ENCODE data around the gene NEMP2.
A peak's percentile ranks its signal among the peaks of the same experiment; 100 is the strongest.

NEMP2 gene

GRCh38 chr2:190578158-190579057, 43.9 kb upstream of the NEMP2 start:
- no peak overlapping the region for H3K27ac ChIP-seq (replicated peaks)
- TF ChIP-seq POLR2AphosphoS5 (IDR thresholded peaks at IDR 0.05; ENCODE audit: low read depth) (no peak), SPI1 (IDR thresholded peaks at IDR 0.05; ENCODE audit: borderline replicate concordance, low read depth) (peak; percentile 67), CTCF (IDR thresholded peaks at IDR 0.05; ENCODE audit: insufficient read depth, low read length) (no peak)
- no peaks in the 10 kb centered on the region for H3K27me3 ChIP-seq (ENCODE audit: insufficient read depth, poor library complexity, severe bottlenecking)
- H3K4me3 ChIP-seq (replicated peaks; ENCODE audit: insufficient read depth, low read length): no peak overlapping the region
- DNase-seq (ENCODE audit: low read depth in 1 of 2, low spot score in 1 of 2): no peak

GRCh38 chr2:190576573-190576972, 42.1 kb upstream of the NEMP2 start:
- Histone ChIP-seq H3K27ac (replicated peaks) (no peak overlapping the region), H3K4me3 (replicated peaks; ENCODE audit: insufficient read depth, low read length) (no peak overlapping the region), H3K27me3 (ENCODE audit: insufficient read depth, poor library complexity, severe bottlenecking) (no peaks in the 10 kb centered on the region)
- no peak for TF ChIP-seq CTCF (IDR thresholded peaks at IDR 0.05; ENCODE audit: insufficient read depth, low read length)
- TF ChIP-seq SPI1 (IDR thresholded peaks at IDR 0.05; ENCODE audit: borderline replicate concordance, low read depth): no peak
- TF ChIP-seq GABPA (IDR thresholded peaks at IDR 0.05; ENCODE audit: low read depth): no peak
- TF ChIP-seq POLR2AphosphoS5 (IDR thresholded peaks at IDR 0.05; ENCODE audit: low read depth): no peak
- TF ChIP-seq REST (IDR thresholded peaks at IDR 0.05; ENCODE audit: insufficient replicate concordance, low read depth): no peak
- DNase-seq (ENCODE audit: low read depth in 1 of 2, low spot score in 1 of 2): no peak

- H3K27me3 ChIP-seq (ENCODE audit: insufficient read depth, poor library complexity, severe bottlenecking): no peaks in the 10 kb centered on the region
- no peak overlapping the region for H3K4me3 ChIP-seq (replicated peaks; ENCODE audit: insufficient read depth, low read length)
- no peak overlapping the region for H3K27ac ChIP-seq (replicated peaks)
- no peak for TF ChIP-seq CTCF (IDR thresholded peaks at IDR 0.05; ENCODE audit: insufficient read depth, low read length)
- TF ChIP-seq REST (IDR thresholded peaks at IDR 0.05; ENCODE audit: insufficient replicate concordance, low read depth): no peak
- no peak for TF ChIP-seq GABPA (IDR thresholded peaks at IDR 0.05; ENCODE audit: low read depth)
- no peak for TF ChIP-seq POLR2AphosphoS5 (IDR thresholded peaks at IDR 0.05; ENCODE audit: low read depth)
- no peak for TF ChIP-seq SPI1 (IDR thresholded peaks at IDR 0.05; ENCODE audit: borderline replicate concordance, low read depth)
- DNase-seq (ENCODE audit: low read depth in 1 of 2, low spot score in 1 of 2): no peak
Observed at GRCh38 chr2:190575263-190575662, 40.7 kb upstream of the NEMP2 start.

Data from HL-60 (cell line).